Fibroblast of skin of left quadriceps (primary cell): ENCODE measurements around the gene LAMTOR5.
"Not testable (repeated sequence)": the region's sequence is repeated elsewhere in the genome, so short reads cannot be mapped to it uniquely, and the experiment has no call there.

Experiments used
- DNase-seq, 2 experiments: peaks; one replicate each; pipeline ENCODE4 v3.0.0-alpha.2; 2013; ENCODE audit warnings: low read depth in 2 of 2

The LAMTOR5 gene

DNA sequence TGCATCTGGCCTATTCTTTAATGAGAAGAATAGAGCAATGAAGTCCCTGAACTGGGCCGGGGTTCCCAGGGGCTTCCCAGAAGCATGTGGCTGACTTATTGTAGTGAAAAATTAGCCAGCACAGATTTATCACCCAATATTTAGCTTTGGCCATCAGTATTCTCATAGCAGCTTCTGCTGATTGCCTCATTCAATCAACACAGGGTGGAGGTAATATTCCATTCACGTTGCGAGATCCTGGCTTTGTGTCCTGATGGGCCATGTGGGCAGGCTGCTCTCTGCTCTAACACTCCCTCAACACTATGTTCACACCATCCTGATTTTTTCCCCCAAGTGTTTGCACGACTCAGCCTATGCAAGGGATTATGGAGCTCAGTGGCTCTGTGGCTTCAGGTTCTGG, 21.5 kb upstream of the LAMTOR5 start:
- DNase-seq: no peak

- DNase-seq: no peak
These were observed 19.4 kb upstream of the LAMTOR5 start for GRCh38 chr1:110426854-110427253.

GRCh38 chr1:110425612-110426152, 18.2 kb upstream of the LAMTOR5 start:
- no peak for DNase-seq

GRCh38 chr1:110424699-110425611, 17.5 kb upstream of the LAMTOR5 start:
- DNase-seq: no peak

DNA sequence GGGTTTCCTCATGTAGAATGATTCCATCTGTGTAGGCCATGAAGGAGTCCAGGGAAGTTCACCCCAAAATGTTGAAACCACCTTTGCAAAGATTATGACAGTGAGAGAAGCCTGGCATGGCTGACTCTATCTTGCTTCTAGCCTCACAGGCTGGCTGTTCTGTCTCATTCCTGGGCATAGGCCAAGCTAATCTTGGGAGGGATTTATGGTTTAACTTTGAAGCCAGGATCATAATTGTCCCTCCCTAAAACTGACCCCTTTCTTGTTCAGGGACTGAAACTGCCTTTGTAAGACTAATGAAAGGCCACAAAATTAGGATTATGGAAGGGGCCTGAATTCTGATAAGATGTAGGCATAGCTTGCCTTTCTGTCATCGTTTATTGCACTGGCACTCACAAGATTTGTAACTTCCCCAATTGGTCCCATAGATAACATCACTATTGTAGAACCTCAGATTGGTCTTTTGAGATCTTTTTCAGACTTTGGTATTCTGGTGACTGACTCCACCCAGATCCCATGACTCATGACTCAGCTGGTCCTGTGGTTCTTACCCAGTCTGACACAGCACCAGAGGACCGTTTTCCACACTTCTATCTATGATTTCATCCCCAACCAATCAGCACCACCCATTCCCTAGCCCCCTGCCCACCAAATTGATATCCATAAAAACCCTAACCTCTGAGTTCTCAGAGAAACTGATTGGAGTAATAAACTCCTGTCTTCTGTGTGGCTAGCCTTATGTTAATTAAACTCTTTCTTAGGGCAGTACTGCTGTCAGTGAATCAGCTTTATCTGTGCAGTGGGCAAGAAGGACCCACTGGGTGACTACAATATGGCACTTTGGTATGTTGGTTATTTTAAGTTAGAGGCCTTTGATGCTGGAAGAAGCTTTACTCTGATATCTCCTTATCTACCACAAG, 13.6 kb upstream of the LAMTOR5 start:
- DNase-seq: no peak

DNA sequence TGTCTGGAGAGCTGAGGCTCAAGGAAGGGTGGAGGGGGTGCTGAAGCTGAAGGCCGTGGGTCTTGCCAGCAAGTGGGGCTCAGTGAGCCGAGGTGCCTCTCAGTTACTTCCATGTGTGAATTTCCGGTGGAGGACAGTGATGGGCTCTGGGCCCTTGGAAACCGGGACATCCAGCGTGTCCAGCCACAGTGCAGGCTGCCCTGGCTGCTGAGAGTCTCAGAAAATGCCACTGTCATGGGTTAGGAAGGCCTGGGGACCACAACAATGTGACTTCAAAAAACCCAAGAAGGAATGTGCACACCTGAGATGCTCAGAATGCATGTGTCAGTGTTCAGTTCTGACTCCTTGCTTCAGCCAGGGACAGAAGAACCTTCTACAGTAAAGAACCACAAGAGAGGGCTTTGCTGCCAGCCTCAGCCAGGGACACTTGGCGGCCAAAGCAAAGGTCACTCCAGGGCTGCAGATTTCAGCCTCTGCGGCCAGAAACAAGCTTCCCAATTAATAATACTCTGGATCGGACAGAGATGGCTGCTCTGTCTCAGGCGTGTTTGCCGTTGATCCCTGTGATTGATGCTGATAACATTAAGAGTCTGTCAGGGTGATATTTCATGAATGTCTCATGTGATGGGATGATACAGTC, 12.6 kb upstream of the LAMTOR5 start:
- no peak for DNase-seq

GRCh38 chr1:110418729-110419128, 11.2 kb upstream of the LAMTOR5 start:
- DNase-seq: no peak

- not testable (repeated sequence) for DNase-seq
These were observed 5.6 kb upstream of the LAMTOR5 start for GRCh38 chr1:110413045-110413444.

- peak in 1 of 2 experiments; percentile 26 for DNase-seq
These were observed 5.1 kb upstream of the LAMTOR5 start for GRCh38 chr1:110412576-110412975.

- no peak for DNase-seq
These were observed 3.8 kb upstream of the LAMTOR5 start for GRCh38 chr1:110411173-110411735.

GRCh38 chr1:110409316-110409715, 1.8 kb upstream of the LAMTOR5 start:
- DNase-seq: no peak

DNA sequence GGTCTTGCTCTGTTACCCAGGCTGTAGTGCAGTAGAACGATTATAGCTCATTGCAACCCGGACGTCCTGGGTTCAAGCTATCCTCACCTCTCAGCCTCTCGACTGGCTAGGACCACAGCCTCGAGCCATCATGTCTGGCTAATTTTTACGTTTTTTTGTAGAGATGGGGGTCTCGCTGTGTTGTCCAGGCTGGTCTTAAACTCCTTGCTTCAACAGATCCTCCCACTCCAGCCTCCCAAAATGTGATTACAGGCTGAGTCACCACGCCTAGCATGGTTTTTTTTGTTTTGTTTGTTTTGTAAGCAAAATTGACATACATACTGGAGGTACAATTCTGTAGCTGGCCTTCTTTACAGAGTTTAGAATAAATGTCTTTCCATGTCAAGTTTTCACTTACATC, 994 bp upstream of the LAMTOR5 start:
- DNase-seq: no peak

DNA sequence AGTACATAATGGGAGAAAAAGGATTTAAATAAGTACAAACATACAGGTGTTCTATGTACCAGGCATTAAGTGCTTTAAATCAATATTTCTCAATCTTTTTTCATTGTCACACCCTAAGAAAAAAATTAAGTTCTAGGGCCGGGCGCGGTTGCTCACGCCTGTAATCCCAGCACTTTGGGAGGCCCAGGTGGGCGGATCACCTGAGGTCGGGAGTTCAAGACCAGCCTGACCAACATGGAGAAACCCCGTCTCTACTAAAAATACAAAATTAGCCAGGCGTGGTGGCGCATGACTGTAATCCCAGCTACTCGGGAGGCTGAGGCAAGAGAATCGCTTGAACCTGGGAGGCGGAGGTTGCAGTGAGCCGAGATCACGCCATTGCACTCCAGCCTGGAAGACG, 1.1 kb downstream of the LAMTOR5 start:
- DNase-seq: not testable (repeated sequence)

DNA sequence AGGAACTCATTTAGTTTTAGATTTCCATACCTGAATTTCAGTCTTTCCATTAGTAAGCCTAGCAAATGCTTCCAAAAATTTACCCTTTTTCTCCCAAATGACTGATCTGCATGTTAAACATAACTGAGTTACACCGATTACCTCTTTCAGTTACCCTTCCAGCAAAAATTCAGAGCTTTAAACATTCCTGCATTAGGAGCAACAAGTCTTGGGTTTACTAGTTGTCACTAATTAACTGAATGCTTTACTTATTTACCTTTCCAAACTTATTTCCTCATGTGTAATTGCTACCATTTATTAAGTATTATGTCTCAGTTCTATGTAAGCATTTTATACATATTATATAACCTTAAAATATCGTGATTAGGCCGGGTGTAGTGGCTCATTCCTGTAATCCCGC, 3.1 kb downstream of the LAMTOR5 start:
- no peak for DNase-seq

DNA sequence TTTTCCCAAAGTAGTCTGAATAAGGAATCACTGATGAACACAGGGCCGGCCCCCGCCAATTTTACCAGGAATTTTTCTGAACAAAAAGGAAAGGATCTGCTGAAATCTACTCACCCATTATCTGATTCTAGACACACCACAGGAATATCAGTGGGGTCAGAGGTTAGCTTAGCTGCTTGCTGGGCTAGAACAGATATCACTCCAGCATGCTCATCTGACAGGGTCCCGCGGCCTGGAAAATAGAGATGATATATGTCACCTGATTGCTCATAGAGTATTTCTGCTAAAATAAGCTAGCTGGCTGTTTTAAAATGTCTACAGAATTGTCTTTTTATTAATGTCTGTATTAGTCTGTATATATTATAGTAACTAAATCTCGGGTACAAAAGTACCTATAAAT, 3.7 kb downstream of the LAMTOR5 start:
- DNase-seq: no peak

- DNase-seq: not testable (repeated sequence)
These were observed 11.1 kb downstream of the LAMTOR5 start for GRCh38 chr1:110396259-110396958.

- DNase-seq: no peak
These were observed 13.0 kb downstream of the LAMTOR5 start for GRCh38 chr1:110394493-110394820.

- DNase-seq: peak in 1 of 2 experiments; percentile 34
These were observed 13.6 kb downstream of the LAMTOR5 start for GRCh38 chr1:110393691-110394492.

DNA sequence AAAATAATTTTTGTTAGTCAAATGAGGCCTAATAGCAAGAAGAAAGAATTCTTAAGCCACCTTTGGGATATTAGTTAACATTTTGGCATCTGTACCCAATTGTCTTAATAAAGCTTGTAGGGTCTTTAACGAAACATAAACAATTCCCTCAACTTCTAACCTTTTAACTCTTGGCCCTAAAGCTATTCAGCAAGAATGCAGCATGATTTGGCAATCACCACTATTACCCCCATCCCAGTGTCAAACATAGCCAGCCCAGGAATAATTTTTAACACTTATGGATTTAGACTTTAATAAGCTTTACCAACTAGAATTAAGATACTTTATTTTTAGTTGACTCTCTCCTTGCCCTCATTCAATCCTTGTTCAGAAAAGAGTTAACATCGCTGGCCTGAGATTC, 14.2 kb downstream of the LAMTOR5 start:
- DNase-seq: no peak

DNA sequence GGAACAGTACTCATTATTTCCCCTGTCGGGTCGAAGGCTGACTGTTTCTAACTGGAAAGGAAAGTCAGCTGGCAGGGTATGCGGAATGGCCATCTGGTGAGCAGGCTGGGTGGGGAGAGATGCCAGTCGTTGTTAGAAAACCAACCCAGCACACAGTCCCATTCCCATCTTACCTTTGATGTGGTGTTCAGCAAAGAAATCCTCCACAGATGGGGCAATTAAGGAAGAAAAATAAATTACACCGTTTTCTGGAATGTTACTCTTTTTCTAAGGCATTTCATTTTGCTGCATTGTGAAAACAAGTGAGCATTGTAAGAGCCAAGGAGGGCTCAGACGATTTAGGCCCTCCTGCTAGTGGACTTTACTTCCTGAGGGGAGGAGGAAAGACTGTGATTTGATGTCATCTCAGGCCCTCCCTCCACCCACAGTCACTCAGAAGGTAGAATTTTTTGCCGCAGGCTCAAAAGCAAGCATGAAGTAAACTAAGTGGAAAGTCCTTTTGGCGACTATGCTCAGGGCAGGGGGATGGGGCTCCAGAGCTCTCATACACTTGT, 16.7 kb downstream of the LAMTOR5 start, which contains the start of gene SLC16A4:
Gene SLC16A4, minus strand, starts transcription at position 335 of the 554 bp plus-strand sequence. CDS start 1,703 bp downstream, outside the sequence.
- DNase-seq: peak in 1 of 2 experiments; percentile 32
